Thyroid gland (tissue), 4 donors: ENCODE results near the gene ZIK1. TPM values are rescaled to one million over a fixed set of nuclear protein-coding genes. Genes with fewer than 3 reads are reported as not detected.
A peak's percentile ranks its signal among the peaks of the same experiment; 100 is the strongest.

Experiments
- DNase-seq, 2 donors: peaks; one replicate each; pipeline ENCODE4 v3.0.0-alpha.2; 2019
- H3K27ac ChIP-seq, 3 donors: fragments of 200-600 bp; sonication (generic); 1 replicate in 2 of 3; 2 replicates in 1 of 3; pipeline ENCODE4 v1.5.1; 2016 to 2019; ENCODE audit warnings: mild to moderate bottlenecking in 1 of 3, moderate library complexity in 1 of 3
- H3K27me3 ChIP-seq: fragments of 200-600 bp; sonication (generic); one replicate; pipeline ENCODE4 v1.5.1; 2019
- H3K36me3 ChIP-seq, 2 donors: fragments of 200-600 bp; sonication (generic); one replicate each; pipeline ENCODE4 v1.5.1; 2016 to 2019
- H3K4me1 ChIP-seq, 2 donors: fragments of 200-600 bp; sonication (generic); one replicate each; pipeline ENCODE4 v1.5.1; 2017 to 2019
- H3K4me3 ChIP-seq, 3 donors: fragments of 200-600 bp; sonication (generic); replicated peaks in 1 of 3; 1 replicate in 2 of 3; 2 replicates in 1 of 3; pipeline ENCODE4 v1.5.1; 2016; ENCODE audit warnings: mild to moderate bottlenecking in 1 of 3
- H3K9me3 ChIP-seq: fragments of 200-600 bp; sonication (generic); one replicate; pipeline ENCODE4 v1.5.1; 2017
- POLR2A ChIP-seq, 2 donors: fragments of 450-650 bp; IDR thresholded peaks; one replicate each; pipeline ENCODE4 v1.6.1; 2017; ENCODE audit warnings: antibody characterized with exemption in 2 of 2, mild to moderate bottlenecking in 2 of 2, moderate library complexity in 1 of 2
- WGBS, 2 donors: methylation state at CpG; one replicate each; pipeline ENCODE4 v1.1.5; 2017; 5-methylcytosine and 5-hydroxymethylcytosine counted together
- intact Hi-C: fragments of 100-400 bp; cut with DNase I; formaldehyde crosslinking; loops from one replicate; pipeline ENCODE4 v1.15.1; 2023
- total RNA-seq, 4 donors: library from RNA; depleted of rRNA; stranded (reverse); fragments of >200 nt; gene quantifications; one replicate each; pipeline ENCODE4 v1.2.3, GENCODE V29; 2016
- TF ChIP-seq, protein P1 (sequence below), 6 experiments: fragments of 200-600 bp in 3 of 6; fragments of 450-650 bp in 3 of 6; sonication (generic) in 3 of 6; IDR thresholded peaks; one replicate each; pipeline ENCODE4 v1.5.1; 2016 to 2019; ENCODE audit warnings: antibody characterized with exemption in 6 of 6, mild to moderate bottlenecking in 2 of 6, inconsistent platforms in 1 of 6, moderate library complexity in 1 of 6

The ZIK1 gene
- total RNA-seq, 4 donors from 2014 or later, result 8.9 to 19.7 (median 13.7) TPM

DNA sequence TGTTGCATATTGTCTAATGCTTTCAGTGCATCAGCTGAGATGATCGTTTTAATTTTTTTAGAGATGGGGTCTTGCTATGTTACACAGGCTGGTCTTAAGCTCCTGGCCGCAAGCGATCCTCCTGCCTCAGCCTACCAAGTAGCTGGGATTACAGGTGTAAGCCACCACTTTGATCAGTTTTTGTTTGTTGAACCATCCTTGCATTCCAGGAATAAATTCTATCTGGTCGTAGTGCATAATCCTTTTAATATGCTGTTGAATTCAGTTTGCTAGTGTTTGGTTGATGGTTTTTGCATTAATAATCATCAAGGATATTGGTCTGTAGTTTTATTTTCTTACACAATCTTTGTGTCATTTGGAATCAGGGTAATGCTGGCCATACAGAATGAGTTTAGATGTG lies 53.4 kb downstream of the ZIK1 start:
- 96 to 99% methylated on average over 4 of the region's 4 CpGs for WGBS, 2 donors

DNA sequence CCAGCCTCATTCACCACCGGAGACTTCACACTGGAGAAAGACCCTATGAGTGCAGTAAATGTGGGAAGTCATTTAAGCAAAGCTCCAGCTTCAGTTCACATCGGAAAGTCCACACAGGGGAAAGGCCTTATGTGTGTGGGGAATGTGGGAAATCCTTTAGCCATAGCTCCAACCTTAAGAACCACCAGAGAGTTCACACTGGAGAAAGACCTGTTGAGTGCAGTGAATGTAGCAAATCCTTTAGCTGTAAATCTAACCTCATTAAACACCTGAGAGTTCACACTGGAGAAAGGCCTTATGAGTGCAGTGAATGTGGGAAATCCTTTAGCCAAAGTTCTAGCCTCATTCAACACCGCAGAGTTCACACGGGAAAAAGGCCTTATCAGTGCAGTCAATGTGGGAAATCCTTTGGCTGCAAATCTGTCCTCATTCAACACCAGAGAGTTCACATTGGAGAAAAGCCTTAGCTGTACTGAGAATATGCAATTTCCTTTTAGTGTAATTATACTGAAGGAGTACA lies 57.8 kb downstream of the ZIK1 start:
- H3K27me3 ChIP-seq, result no peaks in the 10 kb centered on the region
- peaks cover 7 to 11% of the 10 kb centered on the region in 2 donors for H3K4me1 ChIP-seq
- H3K27ac ChIP-seq, result peak overlapping the region in 1 of 3 donors; percentile 2
- no peaks in the 10 kb centered on the region for H3K9me3 ChIP-seq
- TF ChIP-seq, protein P1, sequence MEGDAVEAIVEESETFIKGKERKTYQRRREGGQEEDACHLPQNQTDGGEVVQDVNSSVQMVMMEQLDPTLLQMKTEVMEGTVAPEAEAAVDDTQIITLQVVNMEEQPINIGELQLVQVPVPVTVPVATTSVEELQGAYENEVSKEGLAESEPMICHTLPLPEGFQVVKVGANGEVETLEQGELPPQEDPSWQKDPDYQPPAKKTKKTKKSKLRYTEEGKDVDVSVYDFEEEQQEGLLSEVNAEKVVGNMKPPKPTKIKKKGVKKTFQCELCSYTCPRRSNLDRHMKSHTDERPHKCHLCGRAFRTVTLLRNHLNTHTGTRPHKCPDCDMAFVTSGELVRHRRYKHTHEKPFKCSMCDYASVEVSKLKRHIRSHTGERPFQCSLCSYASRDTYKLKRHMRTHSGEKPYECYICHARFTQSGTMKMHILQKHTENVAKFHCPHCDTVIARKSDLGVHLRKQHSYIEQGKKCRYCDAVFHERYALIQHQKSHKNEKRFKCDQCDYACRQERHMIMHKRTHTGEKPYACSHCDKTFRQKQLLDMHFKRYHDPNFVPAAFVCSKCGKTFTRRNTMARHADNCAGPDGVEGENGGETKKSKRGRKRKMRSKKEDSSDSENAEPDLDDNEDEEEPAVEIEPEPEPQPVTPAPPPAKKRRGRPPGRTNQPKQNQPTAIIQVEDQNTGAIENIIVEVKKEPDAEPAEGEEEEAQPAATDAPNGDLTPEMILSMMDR (IDR thresholded peaks at IDR 0.05), result no peak
- TF ChIP-seq POLR2A (IDR thresholded peaks at IDR 0.05), result no peak
- no peak overlapping the region for H3K4me3 ChIP-seq
- 94 to 98% methylated on average over 4 of the region's 4 CpGs for WGBS, 2 donors
- DNase-seq, result no peak
- intact Hi-C loops, result no loop called here
- H3K36me3 ChIP-seq, result peaks cover 28 to 51% of the 10 kb centered on the region in 2 donors

More for the DNA sequence above, 53.4 kb downstream of the ZIK1 start:
- TF ChIP-seq POLR2A (IDR thresholded peaks at IDR 0.05), result no peak
- TF ChIP-seq, protein P1 (IDR thresholded peaks at IDR 0.05), result no peak
- no peak overlapping the region for H3K4me3 ChIP-seq
- H3K27ac ChIP-seq, result no peak overlapping the region
- intact Hi-C loops, result no loop called here
- no peaks in the 10 kb centered on the region for H3K9me3 ChIP-seq
- DNase-seq, result no peak
- peaks cover 10 to 15% of the 10 kb centered on the region in 2 donors for H3K4me1 ChIP-seq
- peaks cover 44 to 51% of the 10 kb centered on the region in 2 donors for H3K36me3 ChIP-seq
- no peaks in the 10 kb centered on the region for H3K27me3 ChIP-seq

DNA sequence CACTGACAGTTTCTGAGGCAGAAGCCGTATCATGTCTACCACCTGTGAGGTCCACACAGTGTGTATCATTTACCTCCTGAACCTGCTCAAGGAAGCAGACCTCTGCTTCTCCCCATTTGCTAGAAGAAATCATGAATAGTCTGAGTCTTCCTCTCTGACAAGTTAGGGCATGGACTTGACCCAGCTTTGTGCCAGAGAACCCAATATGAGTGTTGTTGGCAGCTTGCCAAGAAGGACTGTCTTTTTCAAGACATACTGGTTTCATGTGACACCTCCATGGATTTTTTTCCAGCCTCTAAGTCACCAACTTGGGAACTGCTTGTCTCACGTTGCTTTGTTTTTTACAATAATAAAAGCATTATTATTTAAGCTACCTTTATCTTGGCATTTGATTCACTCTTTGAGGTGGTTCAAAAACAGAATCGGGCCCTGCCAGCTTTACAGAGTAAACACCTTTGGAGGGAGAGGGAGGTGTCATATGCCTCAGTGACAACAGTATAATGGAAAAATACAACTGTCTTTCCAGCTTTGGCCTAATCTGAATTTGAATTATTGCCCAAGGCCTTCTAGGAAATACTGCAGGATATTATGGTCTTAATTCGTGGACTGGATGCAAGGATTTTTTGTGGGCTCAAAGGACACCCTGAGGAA lies 58.6 kb downstream of the ZIK1 start:
- Histone ChIP-seq H3K4me3 (no peak overlapping the region), H3K27ac (peak overlapping the region; percentile 2 to 27 (median 4)), H3K27me3 (no peaks in the 10 kb centered on the region), H3K9me3 (no peaks in the 10 kb centered on the region), H3K36me3 (peaks cover 28 to 46% of the 10 kb centered on the region in 2 donors), H3K4me1 (peaks cover 7 to 11% of the 10 kb centered on the region in 2 donors)
- intact Hi-C loops, result no loop called here
- DNase-seq, result peak; percentile 63 to 64
- TF ChIP-seq, protein P1 (IDR thresholded peaks at IDR 0.05), result no peak
- no peak for TF ChIP-seq POLR2A (IDR thresholded peaks at IDR 0.05)
- WGBS, 2 donors, result 71 to 73% methylated on average over 4 of the region's 4 CpGs

Other genes starting within 250 kb of the ZIK1 start
- 10 to 100 TPM; 10.7 to 14.1 (median 13.9) TPM for gene ZNF304, start 232.9 kb upstream of the ZIK1 start, total RNA-seq
- gene TRAPPC2B, start 220.6 kb upstream of the ZIK1 start, total RNA-seq, result 10 to 100 TPM in 3 of 4 donors, 1 to 10 TPM in 1; 8.7 to 38.3 (median 23.0) TPM
- gene ZNF547, start 220.6 kb upstream of the ZIK1 start, total RNA-seq, result 1 to 10 TPM; 2.5 to 7.0 (median 4.6) TPM
- 10 to 100 TPM; 22.3 to 31.0 (median 28.1) TPM for gene ZNF548, start 194.3 kb upstream of the ZIK1 start, total RNA-seq
- 10 to 100 TPM; 17.8 to 33.1 (median 20.8) TPM for gene ZNF17, start 173.0 kb upstream of the ZIK1 start, total RNA-seq
- 10 to 100 TPM in 2 of 4 donors, 1 to 10 TPM in 2; 9.9 to 13.7 (median 10.7) TPM for gene ZNF749, start 148.8 kb upstream of the ZIK1 start, total RNA-seq
- gene VN1R1, start 127.0 kb upstream of the ZIK1 start, total RNA-seq, result 1 to 10 TPM; 1.9 to 5.5 (median 3.0) TPM
- 10 to 100 TPM; 30.9 to 46.2 (median 41.0) TPM for gene ZNF772, start 106.6 kb upstream of the ZIK1 start, total RNA-seq
- 10 to 100 TPM; 10.5 to 21.3 (median 17.0) TPM for gene ZNF419, start 96.4 kb upstream of the ZIK1 start, total RNA-seq
- gene ZNF773, start 84.2 kb upstream of the ZIK1 start, total RNA-seq, result 10 to 100 TPM; 16.1 to 23.8 (median 19.6) TPM
- gene ZNF549, start 56.8 kb upstream of the ZIK1 start, total RNA-seq, result 10 to 100 TPM in 1 of 4 donors, 1 to 10 TPM in 3; 7.7 to 12.7 (median 9.2) TPM
- gene ZNF550, start 24.3 kb upstream of the ZIK1 start, total RNA-seq, result 10 to 100 TPM in 1 of 4 donors, 1 to 10 TPM in 3; 7.1 to 13.5 (median 8.7) TPM
- gene ZNF416, start 5.2 kb upstream of the ZIK1 start, total RNA-seq, result 10 to 100 TPM in 1 of 4 donors, 1 to 10 TPM in 3; 5.2 to 10.9 (median 7.2) TPM
- 1 to 10 TPM; 1.9 to 4.8 (median 2.6) TPM for gene ZNF530, start 15.7 kb downstream of the ZIK1 start, total RNA-seq
- 10 to 100 TPM; 32.6 to 45.5 (median 37.3) TPM for gene ZNF134, start 30.1 kb downstream of the ZIK1 start, total RNA-seq
- 10 to 100 TPM; 16.2 to 27.5 (median 21.8) TPM for gene ZNF211, start 49.0 kb downstream of the ZIK1 start, total RNA-seq
- 1 to 10 TPM in 1 of 4 donors, under 1 TPM in 3; 0.22 to 1.1 (median 0.47) TPM for gene ZSCAN4, start 84.8 kb downstream of the ZIK1 start, total RNA-seq
- gene ZNF551, start 97.8 kb downstream of the ZIK1 start, total RNA-seq, result 10 to 100 TPM; 11.2 to 23.6 (median 17.7) TPM
- 10 to 100 TPM; 15.6 to 25.8 (median 18.2) TPM for gene ZNF154, start 125.1 kb downstream of the ZIK1 start, total RNA-seq
- gene ZNF671, start 143.5 kb downstream of the ZIK1 start, total RNA-seq, result 10 to 100 TPM; 16.8 to 27.6 (median 20.7) TPM
- gene ZNF776, start 162.7 kb downstream of the ZIK1 start, total RNA-seq, result 10 to 100 TPM; 17.6 to 24.4 (median 22.4) TPM
- gene ZNF586, start 185.5 kb downstream of the ZIK1 start, total RNA-seq, result 10 to 100 TPM; 23.8 to 30.5 (median 27.5) TPM
- gene ZNF552, start 230.8 kb downstream of the ZIK1 start, total RNA-seq, result 10 to 100 TPM in 2 of 4 donors, 1 to 10 TPM in 2; 5.3 to 13.6 (median 10.2) TPM
- 10 to 100 TPM; 21.8 to 35.8 (median 23.9) TPM for gene ZNF587B, start 246.2 kb downstream of the ZIK1 start, total RNA-seq